Sigmoid colon (tissue), 7 donors: ENCODE measurements around the gene CDK5R1. TPM values are rescaled to one million over a fixed set of nuclear protein-coding genes. Genes with fewer than 3 reads are reported as not detected.
"Not testable (repeated sequence)": the region's sequence is repeated elsewhere in the genome, so short reads cannot be mapped to it uniquely, and the experiment has no call there.

Experiments used
- DNase-seq: peaks from one replicate; pipeline ENCODE4 v3.0.0-alpha.2; 2019
- H3K27ac ChIP-seq, 4 donors: fragments of 200-600 bp; sonication (generic); one replicate each; pipeline ENCODE4 v1.5.1; 2016 to 2019; ENCODE audit warnings: mild to moderate bottlenecking in 1 of 4
- H3K27me3 ChIP-seq, 3 donors: fragments of 200-600 bp; sonication (generic); one replicate each; pipeline ENCODE4 v1.5.1; 2019; ENCODE audit warnings: mild to moderate bottlenecking in 1 of 3
- H3K36me3 ChIP-seq, 4 donors: fragments of 200-600 bp; sonication (generic); one replicate each; pipeline ENCODE4 v1.5.1; 2016 to 2019
- H3K4me1 ChIP-seq, 4 donors: fragments of 200-600 bp; sonication (generic); one replicate each; pipeline ENCODE4 v1.5.1; 2017 to 2019
- H3K4me3 ChIP-seq, 4 donors: fragments of 200-600 bp; sonication (generic); one replicate each; pipeline ENCODE4 v1.5.1; 2017 to 2019; ENCODE audit warnings: mild to moderate bottlenecking in 2 of 4, moderate library complexity in 1 of 4
- H3K9me3 ChIP-seq, 4 donors: fragments of 200-600 bp in 3 of 4; sonication (generic) in 3 of 4; one replicate each; pipeline versions ENCODE4 v1.5.1 to v1.6.1; 2013 to 2019
- EP300 ChIP-seq, 4 donors: sonication (generic); formaldehyde crosslinking; IDR thresholded peaks; one replicate each; pipeline ENCODE4 v1.6.1; 2017; ENCODE audit warnings: antibody characterized with exemption in 4 of 4
- POLR2A ChIP-seq, 2 donors: fragments of 450-650 bp; IDR thresholded peaks; one replicate each; pipeline ENCODE4 v1.6.1; 2016; ENCODE audit warnings: antibody characterized with exemption in 2 of 2, mild to moderate bottlenecking in 2 of 2, moderate library complexity in 2 of 2
- POLR2AphosphoS5 ChIP-seq, 4 donors: sonication (generic); formaldehyde crosslinking; IDR thresholded peaks; one replicate each; pipeline ENCODE4 v1.6.1; 2017; ENCODE audit warnings: antibody characterized with exemption in 4 of 4
- WGBS, 2 donors: extraction: QIAGEN DNeasy Blood & Tissue Kit; methylation state at CpG; one replicate each; pipeline ENCODE4 v1.1.7; 2013; 5-methylcytosine and 5-hydroxymethylcytosine counted together
- intact Hi-C: fragments of 100-400 bp; cut with DNase I; formaldehyde crosslinking; loops from one replicate; pipeline ENCODE4 v1.15.1; 2023
- polyA plus RNA-seq, 3 donors: library from polyadenylated mRNA; stranded (reverse); fragments of 200-250 nt; gene quantifications; one replicate each; pipeline ENCODE4 v1.2.3, GENCODE V29; 2013
- total RNA-seq, 4 donors: library from RNA; depleted of rRNA; stranded (reverse); fragments of >200 nt; gene quantifications; one replicate each; pipeline ENCODE4 v1.1.0, GENCODE V29; 2016
- TF ChIP-seq, protein P1 (sequence below), 4 experiments: fragments of 450-650 bp in 3 of 4; fragments of 200-600 bp in 1 of 4; IDR thresholded peaks; one replicate each; pipeline ENCODE4 v1.5.1; 2016 to 2019; ENCODE audit warnings: antibody characterized with exemption in 4 of 4, mild to moderate bottlenecking in 3 of 4, moderate library complexity in 2 of 4
- donor health status: healthy with polysubstance abuse.
- donor health status: Bipolar disorder and iron deficiency.
- donor health status: healthy.

Gene CDK5R1
- total and polyA plus RNA-seq, 7 donors = under 0.01 to 3.8 (median 1.1) TPM

DNA sequence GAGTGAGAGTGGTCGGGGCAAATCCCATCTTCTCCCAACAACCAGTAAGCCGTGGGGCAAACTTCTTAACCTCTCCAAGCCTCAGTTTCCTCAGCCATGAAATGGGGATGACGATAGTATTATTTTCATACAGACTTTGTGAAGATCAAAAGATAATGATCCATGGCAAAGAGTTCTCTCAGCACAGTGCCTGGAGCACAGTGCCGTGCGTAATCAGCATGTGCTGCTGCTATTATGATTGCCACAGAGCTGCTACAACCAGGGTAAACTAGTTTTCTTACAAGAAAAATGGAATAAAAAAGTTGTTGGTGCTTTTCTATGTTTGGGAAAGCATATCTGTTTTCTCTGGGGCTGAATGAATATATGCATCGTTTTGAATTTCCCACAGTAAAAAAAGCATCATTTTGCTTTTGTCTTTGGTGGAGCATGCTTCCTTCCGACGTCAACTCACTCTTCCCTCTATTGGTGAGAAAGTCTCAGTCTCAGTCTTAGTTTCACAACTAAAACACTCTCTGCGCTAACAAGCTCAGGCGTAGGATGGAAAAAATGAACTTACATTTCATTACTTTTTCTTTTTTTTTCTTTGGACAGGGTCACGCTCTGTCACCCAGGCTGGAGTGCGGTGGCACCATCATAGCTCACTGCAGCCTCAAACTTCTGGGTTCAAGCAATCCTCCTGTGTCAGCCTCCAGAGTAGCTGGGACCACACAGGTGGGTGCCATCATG lies 37.2 kb downstream of the CDK5R1 start:
- peaks cover 0 to 12% (median 6%) of the 10 kb centered on the region in 4 donors for H3K4me1 ChIP-seq
- no peak overlapping the region for H3K27ac ChIP-seq
- peak; percentile 4 for DNase-seq
- intact Hi-C loops = no loop called here
- TF ChIP-seq, protein P1, sequence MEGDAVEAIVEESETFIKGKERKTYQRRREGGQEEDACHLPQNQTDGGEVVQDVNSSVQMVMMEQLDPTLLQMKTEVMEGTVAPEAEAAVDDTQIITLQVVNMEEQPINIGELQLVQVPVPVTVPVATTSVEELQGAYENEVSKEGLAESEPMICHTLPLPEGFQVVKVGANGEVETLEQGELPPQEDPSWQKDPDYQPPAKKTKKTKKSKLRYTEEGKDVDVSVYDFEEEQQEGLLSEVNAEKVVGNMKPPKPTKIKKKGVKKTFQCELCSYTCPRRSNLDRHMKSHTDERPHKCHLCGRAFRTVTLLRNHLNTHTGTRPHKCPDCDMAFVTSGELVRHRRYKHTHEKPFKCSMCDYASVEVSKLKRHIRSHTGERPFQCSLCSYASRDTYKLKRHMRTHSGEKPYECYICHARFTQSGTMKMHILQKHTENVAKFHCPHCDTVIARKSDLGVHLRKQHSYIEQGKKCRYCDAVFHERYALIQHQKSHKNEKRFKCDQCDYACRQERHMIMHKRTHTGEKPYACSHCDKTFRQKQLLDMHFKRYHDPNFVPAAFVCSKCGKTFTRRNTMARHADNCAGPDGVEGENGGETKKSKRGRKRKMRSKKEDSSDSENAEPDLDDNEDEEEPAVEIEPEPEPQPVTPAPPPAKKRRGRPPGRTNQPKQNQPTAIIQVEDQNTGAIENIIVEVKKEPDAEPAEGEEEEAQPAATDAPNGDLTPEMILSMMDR (IDR thresholded peaks at IDR 0.05) = no peak
- TF ChIP-seq POLR2AphosphoS5 (IDR thresholded peaks at IDR 0.05) = no peak
- TF ChIP-seq EP300 (IDR thresholded peaks at IDR 0.05) = no peak
- no peak for TF ChIP-seq POLR2A (IDR thresholded peaks at IDR 0.05)
- no peak overlapping the region for H3K4me3 ChIP-seq
- no peaks in the 10 kb centered on the region for H3K36me3 ChIP-seq
- no peaks in the 10 kb centered on the region for H3K27me3 ChIP-seq
- WGBS, 2 donors = 75 to 88% methylated on average over 12 of the region's 12 CpGs
- no peaks in the 10 kb centered on the region for H3K9me3 ChIP-seq

DNA sequence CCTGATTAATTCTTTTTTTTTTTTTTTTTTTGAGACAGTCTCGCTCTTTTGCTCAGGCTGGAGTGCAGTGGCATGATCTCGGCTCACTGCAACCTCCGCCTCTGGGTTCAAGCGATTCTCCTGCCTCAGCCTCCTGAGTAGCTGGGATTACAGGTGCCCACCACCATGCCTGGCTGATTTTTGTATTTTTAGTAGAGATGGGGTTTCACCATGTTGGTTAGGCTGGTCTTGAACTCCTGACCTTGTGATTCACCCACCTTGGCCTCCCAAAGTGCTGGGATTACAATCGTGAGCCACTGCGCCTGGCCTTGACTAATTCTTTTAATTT lies 37.7 kb downstream of the CDK5R1 start:
- 83 to 92% methylated on average over 6 of the region's 6 CpGs for WGBS, 2 donors
- DNase-seq, H3K36me3 ChIP-seq, H3K27ac ChIP-seq, H3K4me1 ChIP-seq, intact Hi-C loops, H3K27me3 ChIP-seq, H3K9me3 ChIP-seq, H3K4me3 ChIP-seq: not testable (repeated sequence)

DNA sequence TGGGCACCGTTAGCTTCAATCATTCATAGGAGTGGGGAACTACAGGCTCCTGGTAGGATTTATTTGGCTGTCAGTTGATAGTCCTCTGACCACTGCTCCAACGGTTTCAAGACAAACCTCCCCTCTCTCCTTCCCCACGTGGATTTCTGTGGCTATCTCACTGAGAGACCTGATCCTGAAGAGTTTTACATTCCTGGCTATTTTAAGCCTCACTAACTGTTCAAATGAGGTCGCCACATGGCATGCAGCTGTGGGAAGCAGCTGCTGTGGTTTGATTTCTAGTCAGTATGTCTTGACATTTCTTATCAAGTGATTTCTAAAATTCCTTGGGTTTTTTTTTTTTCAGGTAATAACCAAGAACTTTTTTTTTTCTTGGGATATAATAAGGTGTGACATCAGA lies 38.3 kb downstream of the CDK5R1 start:
- 34 to 73% methylated on average over 4 of the region's 4 CpGs for WGBS, 2 donors
- H3K27ac ChIP-seq = no peak overlapping the region
- peaks cover 0 to under 1% (median under 1%) of the 10 kb centered on the region in 4 donors for H3K4me1 ChIP-seq
- intact Hi-C loops = no loop called here
- TF ChIP-seq EP300 (IDR thresholded peaks at IDR 0.05) (no peak), POLR2AphosphoS5 (IDR thresholded peaks at IDR 0.05) (no peak), POLR2A (IDR thresholded peaks at IDR 0.05) (no peak)
- TF ChIP-seq, protein P1 (IDR thresholded peaks at IDR 0.05) = no peak
- no peak overlapping the region for H3K4me3 ChIP-seq
- no peak for DNase-seq
- no peaks in the 10 kb centered on the region for H3K9me3 ChIP-seq
- no peaks in the 10 kb centered on the region for H3K36me3 ChIP-seq
- H3K27me3 ChIP-seq = no peaks in the 10 kb centered on the region

DNA sequence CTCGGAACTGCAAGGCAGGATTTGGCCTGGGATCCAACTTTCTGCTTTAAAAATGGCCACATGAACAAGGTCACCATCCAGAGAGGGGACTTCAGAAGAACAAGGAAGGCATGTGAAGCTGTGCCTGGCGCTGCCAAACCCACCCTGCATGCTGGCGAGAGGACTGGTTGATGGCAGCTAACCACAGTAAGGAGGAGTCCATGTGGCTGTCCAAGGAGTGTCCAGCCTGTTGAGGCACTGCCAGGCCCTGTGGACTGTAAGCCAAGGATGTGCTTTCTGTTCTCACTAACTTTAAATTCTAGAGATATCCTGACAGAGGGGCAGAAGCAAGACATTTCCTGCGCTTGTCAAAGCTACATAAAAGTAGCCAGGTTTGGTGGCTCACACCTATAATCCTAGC lies 40.4 kb downstream of the CDK5R1 start:
- Histone ChIP-seq H3K4me3 (no peak overlapping the region), H3K9me3 (no peaks in the 10 kb centered on the region), H3K27ac (no peak overlapping the region), H3K36me3 (no peaks in the 10 kb centered on the region), H3K27me3 (no peaks in the 10 kb centered on the region), H3K4me1 (no peaks in the 10 kb centered on the region)
- 97% methylated on average over 4 of the region's 4 CpGs for WGBS, 2 donors
- no peak for TF ChIP-seq POLR2AphosphoS5 (IDR thresholded peaks at IDR 0.05)
- no peak for TF ChIP-seq EP300 (IDR thresholded peaks at IDR 0.05)
- TF ChIP-seq, protein P1 (IDR thresholded peaks at IDR 0.05) = no peak
- no peak for TF ChIP-seq POLR2A (IDR thresholded peaks at IDR 0.05)
- DNase-seq = peak; percentile 22
- intact Hi-C loops = no loop called here

DNA sequence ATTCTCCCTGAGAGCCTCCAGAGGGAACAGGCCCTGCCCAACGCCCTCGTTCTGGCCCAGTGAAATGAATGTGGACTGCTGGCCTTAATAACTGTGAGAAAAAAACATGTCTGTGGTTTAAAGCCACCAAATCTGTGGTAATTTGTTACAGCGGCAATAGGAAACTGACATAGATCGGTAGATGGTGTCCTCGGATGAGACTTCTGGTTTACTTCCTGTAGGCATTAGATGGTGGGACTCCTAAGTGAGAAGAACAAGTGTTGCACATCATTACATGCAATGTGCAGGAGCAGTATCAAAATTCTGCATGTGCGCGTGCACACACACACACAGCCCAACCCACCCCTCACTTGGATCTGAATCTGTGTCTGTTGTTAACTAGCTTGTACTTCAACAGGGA lies 42.0 kb downstream of the CDK5R1 start:
- Histone ChIP-seq H3K27ac (no peak overlapping the region), H3K36me3 (no peaks in the 10 kb centered on the region), H3K4me3 (no peak overlapping the region), H3K9me3 (no peaks in the 10 kb centered on the region), H3K4me1 (no peaks in the 10 kb centered on the region), H3K27me3 (no peaks in the 10 kb centered on the region)
- intact Hi-C loops = no loop called here
- WGBS, 2 donors = 80 to 92% methylated on average over 7 of the region's 7 CpGs
- DNase-seq = no peak
- TF ChIP-seq EP300 (IDR thresholded peaks at IDR 0.05) (no peak), POLR2A (IDR thresholded peaks at IDR 0.05) (no peak), POLR2AphosphoS5 (IDR thresholded peaks at IDR 0.05) (no peak)
- TF ChIP-seq, protein P1 (IDR thresholded peaks at IDR 0.05) = no peak
